ENCODE measurements around the gene ASMTL. TPM values are rescaled to one million over a fixed set of nuclear protein-coding genes. Genes with fewer than 3 reads are reported as not detected.

The ASMTL gene
- total RNA-seq, 2 donors from 2014 or later = 84.8 to 94.2 TPM

Other genes with a start within 250 kb of the ASMTL start
- 1 to 10 TPM in 1 of 2 donors, not detected in 1; 2.3 TPM for gene CRLF2, start 240.3 kb downstream of the ASMTL start, total RNA-seq
- gene CSF2RA, start 184.1 kb downstream of the ASMTL start, total RNA-seq = 1 to 10 TPM in 1 of 2 donors, not detected in 1; 2.0 TPM
- gene IL3RA, start 116.1 kb downstream of the ASMTL start, total RNA-seq = 10 to 100 TPM; 13.1 to 29.2 TPM
- gene SLC25A6, start 60.8 kb downstream of the ASMTL start, total RNA-seq = 100 to 1,000 TPM; 224 to 343 TPM
- 10 to 100 TPM; 19.5 to 59.1 TPM for gene P2RY8, start 84.3 kb upstream of the ASMTL start, total RNA-seq
- gene AKAP17A, start 138.7 kb upstream of the ASMTL start, total RNA-seq = 10 to 100 TPM; 74.3 to 98.4 TPM
- 1 to 10 TPM; 1.7 to 1.8 TPM for gene ASMT, start 162.2 kb upstream of the ASMTL start, total RNA-seq